ENCODE measurements around the gene TUBB8B. TPM values are rescaled to one million over a fixed set of nuclear protein-coding genes. Genes with fewer than 3 reads are reported as not detected.
"Not testable (repeated sequence)": the region's sequence is repeated elsewhere in the genome, so short reads cannot be mapped to it uniquely, and the experiment has no call there.

Gene TUBB8B
- total RNA-seq, 2 experiments from 2014 or later: not detected

- H3K4me3 Mint-ChIP-seq; H3K36me3 Mint-ChIP-seq (ENCODE audit: low read depth); intact Hi-C loops (cut with micrococcal nuclease); H3K27ac Mint-ChIP-seq; H3K9me3 Mint-ChIP-seq; DNase-seq; CTCF ChIA-PET; H3K4me1 Mint-ChIP-seq (ENCODE audit: low read depth); H3K27me3 Mint-ChIP-seq (ENCODE audit: low read depth): not testable (repeated sequence)
Measured at GRCh38 chr18:80202-80601, 30.8 kb upstream of the TUBB8B start.

- H3K4me3 Mint-ChIP-seq; H3K9me3 Mint-ChIP-seq; H3K36me3 Mint-ChIP-seq (ENCODE audit: low read depth); H3K27me3 Mint-ChIP-seq (ENCODE audit: low read depth); CTCF ChIA-PET; intact Hi-C loops (cut with micrococcal nuclease); H3K27ac Mint-ChIP-seq; DNase-seq; H3K4me1 Mint-ChIP-seq (ENCODE audit: low read depth): not testable (repeated sequence)
Measured at GRCh38 chr18:75525-76160, 26.2 kb upstream of the TUBB8B start.

DNA sequence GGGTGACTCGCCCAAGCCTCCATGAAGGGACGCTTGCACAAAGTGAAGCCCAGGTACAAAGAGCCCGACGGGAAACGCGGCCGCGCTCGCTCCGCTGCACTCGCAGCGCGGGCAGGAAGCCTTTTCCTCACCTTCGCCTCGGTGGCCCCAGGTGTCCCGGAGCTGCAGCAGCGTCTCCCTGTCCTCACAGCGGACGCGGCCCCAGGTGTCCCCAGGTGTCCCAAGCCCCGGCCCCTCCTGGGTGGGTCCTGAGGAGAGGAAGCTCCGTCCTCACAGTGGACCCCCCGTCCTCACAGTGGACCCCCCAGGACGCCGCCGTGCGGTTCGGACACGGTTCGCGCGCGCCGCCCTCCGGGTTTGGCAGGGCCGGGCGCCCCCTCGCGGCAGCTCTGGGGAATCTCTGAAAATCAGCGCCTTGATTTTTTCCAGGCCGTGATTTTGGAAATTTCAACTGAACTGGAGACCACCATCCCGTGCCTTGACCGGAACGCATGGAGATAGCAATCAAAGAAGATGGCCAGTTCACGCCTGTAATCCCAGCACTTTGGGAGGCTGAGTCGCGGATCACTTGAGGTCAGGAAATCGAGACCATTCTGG, 23.9 kb upstream of the TUBB8B start:
- H3K4me1 Mint-ChIP-seq (ENCODE audit: low read depth); H3K27ac Mint-ChIP-seq; H3K9me3 Mint-ChIP-seq; DNase-seq; H3K36me3 Mint-ChIP-seq (ENCODE audit: low read depth); H3K4me3 Mint-ChIP-seq; H3K27me3 Mint-ChIP-seq (ENCODE audit: low read depth); intact Hi-C loops (cut with micrococcal nuclease): not testable (repeated sequence)
- CTCF ChIA-PET: interaction anchor here (0.6 kb wide), 1 partner anchor 8 kb away, joined by 4 read pairs; no protein-coding TSS in a partner anchor

DNA sequence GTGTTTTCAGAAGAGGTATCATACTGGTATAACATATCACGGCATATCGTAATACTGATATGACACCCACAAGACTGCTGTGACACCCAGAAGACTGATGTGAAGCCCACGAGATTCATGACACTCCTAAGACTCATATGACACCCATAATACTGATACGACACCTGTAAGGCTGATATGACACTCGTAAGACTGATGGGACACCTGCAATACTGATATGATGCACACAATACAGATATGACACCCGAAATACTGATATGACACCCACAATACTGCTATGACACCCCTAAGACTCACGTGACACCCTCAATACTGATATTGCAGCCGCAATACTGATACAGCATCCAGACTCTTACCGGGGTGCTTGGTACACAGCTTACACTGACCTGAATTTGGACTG, 18.3 kb upstream of the TUBB8B start:
- H3K27me3 Mint-ChIP-seq (ENCODE audit: low read depth): peaks cover 20% of the 10 kb centered on the region
- H3K36me3 Mint-ChIP-seq (ENCODE audit: low read depth); intact Hi-C loops (cut with micrococcal nuclease); DNase-seq; H3K9me3 Mint-ChIP-seq; H3K4me3 Mint-ChIP-seq; CTCF ChIA-PET; H3K27ac Mint-ChIP-seq; H3K4me1 Mint-ChIP-seq (ENCODE audit: low read depth): not testable (repeated sequence)

- intact Hi-C loops (cut with micrococcal nuclease); CTCF ChIA-PET; H3K36me3 Mint-ChIP-seq (ENCODE audit: low read depth); DNase-seq; H3K4me1 Mint-ChIP-seq (ENCODE audit: low read depth); H3K27ac Mint-ChIP-seq; H3K9me3 Mint-ChIP-seq; H3K4me3 Mint-ChIP-seq: not testable (repeated sequence)
- H3K27me3 Mint-ChIP-seq (ENCODE audit: low read depth): peaks cover 28% of the 10 kb centered on the region
Measured at GRCh38 chr18:64279-64678, 14.9 kb upstream of the TUBB8B start.

DNA sequence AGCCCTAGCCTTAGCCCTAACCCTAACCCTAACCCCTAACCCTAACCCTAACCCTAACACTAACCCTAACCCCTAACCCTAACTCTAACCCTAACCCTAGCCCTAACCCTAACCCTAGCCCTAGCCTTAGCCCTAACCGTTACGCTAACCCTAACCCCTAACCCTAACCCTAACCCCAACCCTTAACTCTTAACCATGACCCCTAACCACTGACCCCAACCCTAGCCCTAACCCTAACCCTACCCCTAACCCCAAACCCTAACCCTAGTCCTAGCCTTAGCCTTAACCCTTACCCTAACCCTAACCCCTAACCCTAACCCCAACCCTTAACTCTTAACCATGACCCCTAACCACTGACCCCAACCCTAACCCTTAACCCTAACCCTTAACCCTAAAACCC, 14.2 kb upstream of the TUBB8B start:
- H3K4me1 Mint-ChIP-seq (ENCODE audit: low read depth); CTCF ChIA-PET; H3K9me3 Mint-ChIP-seq; H3K4me3 Mint-ChIP-seq; intact Hi-C loops (cut with micrococcal nuclease); H3K36me3 Mint-ChIP-seq (ENCODE audit: low read depth); DNase-seq; H3K27ac Mint-ChIP-seq: not testable (repeated sequence)
- peaks cover 27% of the 10 kb centered on the region for H3K27me3 Mint-ChIP-seq (ENCODE audit: low read depth)

DNA sequence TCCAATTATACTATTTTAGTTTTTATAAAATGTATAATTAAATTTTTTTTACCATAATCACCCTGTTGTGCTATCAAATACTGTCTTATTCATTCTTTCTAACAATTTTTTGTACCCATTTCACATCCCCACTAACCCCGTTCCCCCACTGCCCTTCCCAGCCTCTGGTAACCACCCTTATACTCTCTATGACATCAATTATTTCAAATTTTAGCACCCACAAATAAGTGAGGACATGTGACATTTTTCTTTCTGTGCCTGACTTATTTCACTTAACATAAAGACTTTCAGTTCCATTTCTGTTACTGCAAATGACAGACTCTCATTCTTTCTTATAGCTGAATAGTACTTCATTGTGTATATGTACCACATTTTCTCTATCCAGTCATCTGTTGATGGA, 5.0 kb upstream of the TUBB8B start:
- CTCF ChIA-PET; H3K4me1 Mint-ChIP-seq (ENCODE audit: low read depth); intact Hi-C loops (cut with micrococcal nuclease); DNase-seq; H3K27me3 Mint-ChIP-seq (ENCODE audit: low read depth); H3K27ac Mint-ChIP-seq; H3K36me3 Mint-ChIP-seq (ENCODE audit: low read depth); H3K9me3 Mint-ChIP-seq; H3K4me3 Mint-ChIP-seq: not testable (repeated sequence)

DNA sequence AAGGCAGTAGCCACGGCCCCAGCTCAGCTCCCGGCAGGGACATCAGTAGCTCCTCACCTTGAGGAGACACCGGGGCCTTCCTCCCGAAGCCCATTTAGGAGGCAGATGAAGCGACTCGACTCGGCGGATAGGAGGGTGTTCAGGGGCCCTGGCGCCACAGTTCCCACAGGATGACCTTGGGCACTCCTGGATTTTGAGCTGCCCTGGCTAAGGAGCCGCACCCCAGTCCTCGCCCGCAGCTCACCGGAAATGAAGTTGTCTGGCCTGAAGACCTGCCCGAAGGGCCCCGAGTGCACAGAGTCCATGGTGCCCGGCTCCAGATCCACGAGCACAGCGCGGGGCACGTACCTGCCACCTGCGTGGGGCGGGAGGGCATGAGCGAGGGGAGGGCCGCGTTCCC, 719 bp downstream of the TUBB8B start:
- H3K36me3 Mint-ChIP-seq (ENCODE audit: low read depth); H3K27ac Mint-ChIP-seq; H3K4me1 Mint-ChIP-seq (ENCODE audit: low read depth); intact Hi-C loops (cut with micrococcal nuclease); H3K4me3 Mint-ChIP-seq; H3K27me3 Mint-ChIP-seq (ENCODE audit: low read depth); H3K9me3 Mint-ChIP-seq; CTCF ChIA-PET; DNase-seq: not testable (repeated sequence)

- H3K4me3 Mint-ChIP-seq; DNase-seq; H3K27ac Mint-ChIP-seq; H3K36me3 Mint-ChIP-seq (ENCODE audit: low read depth); H3K27me3 Mint-ChIP-seq (ENCODE audit: low read depth); CTCF ChIA-PET; H3K9me3 Mint-ChIP-seq; intact Hi-C loops (cut with micrococcal nuclease); H3K4me1 Mint-ChIP-seq (ENCODE audit: low read depth): not testable (repeated sequence)
Measured at GRCh38 chr18:13177-13576, 36.2 kb downstream of the TUBB8B start.

DNA sequence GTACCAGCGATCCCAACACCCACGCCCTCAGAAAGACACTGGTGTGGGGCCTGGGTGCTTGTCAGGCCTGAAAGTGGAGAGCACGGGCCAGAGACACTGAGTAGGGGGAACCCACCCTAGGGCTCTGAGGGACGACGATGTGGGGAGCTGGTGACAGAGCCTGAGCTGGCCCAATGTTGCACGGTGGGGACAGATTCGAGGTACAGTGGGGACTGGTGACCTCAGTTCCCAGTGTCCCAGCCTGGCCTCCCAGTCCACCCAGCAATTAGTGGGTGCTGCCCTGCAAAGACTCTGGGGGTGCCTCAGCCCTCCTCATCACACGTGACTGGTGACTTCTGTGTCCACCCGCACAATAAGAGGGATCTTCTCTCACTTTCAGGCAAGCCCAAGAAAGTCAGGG, 36.6 kb downstream of the TUBB8B start:
- H3K4me1 Mint-ChIP-seq (ENCODE audit: low read depth); CTCF ChIA-PET; intact Hi-C loops (cut with micrococcal nuclease): not testable (repeated sequence)

GRCh38 chr18:11383-12274, 37.8 kb downstream of the TUBB8B start:
- CTCF ChIA-PET; H3K9me3 Mint-ChIP-seq; H3K27ac Mint-ChIP-seq; H3K4me1 Mint-ChIP-seq (ENCODE audit: low read depth); H3K36me3 Mint-ChIP-seq (ENCODE audit: low read depth); H3K27me3 Mint-ChIP-seq (ENCODE audit: low read depth); DNase-seq; H3K4me3 Mint-ChIP-seq; intact Hi-C loops (cut with micrococcal nuclease): not testable (repeated sequence)

More for the DNA sequence above, 36.6 kb downstream of the TUBB8B start:
- H3K4me3 Mint-ChIP-seq; H3K27me3 Mint-ChIP-seq (ENCODE audit: low read depth); H3K36me3 Mint-ChIP-seq (ENCODE audit: low read depth); DNase-seq; H3K9me3 Mint-ChIP-seq; H3K27ac Mint-ChIP-seq: not testable (repeated sequence)

GRCh38 chr18:10624-11184, 38.7 kb downstream of the TUBB8B start:
- H3K4me3 Mint-ChIP-seq; H3K27me3 Mint-ChIP-seq (ENCODE audit: low read depth); H3K4me1 Mint-ChIP-seq (ENCODE audit: low read depth); H3K36me3 Mint-ChIP-seq (ENCODE audit: low read depth); H3K9me3 Mint-ChIP-seq; DNase-seq; H3K27ac Mint-ChIP-seq; CTCF ChIA-PET; intact Hi-C loops (cut with micrococcal nuclease): not testable (repeated sequence)

Measured in activated naive CD4-positive, alpha-beta T cell treated with anti-CD3 and anti-CD28 coated beads for 36 hours (primary cell).